ENCODE measurements around the gene INHBC.
"Not testable (repeated sequence)": the region's sequence is repeated elsewhere in the genome, so short reads cannot be mapped to it uniquely, and the experiment has no call there.

Gene INHBC, protein sequence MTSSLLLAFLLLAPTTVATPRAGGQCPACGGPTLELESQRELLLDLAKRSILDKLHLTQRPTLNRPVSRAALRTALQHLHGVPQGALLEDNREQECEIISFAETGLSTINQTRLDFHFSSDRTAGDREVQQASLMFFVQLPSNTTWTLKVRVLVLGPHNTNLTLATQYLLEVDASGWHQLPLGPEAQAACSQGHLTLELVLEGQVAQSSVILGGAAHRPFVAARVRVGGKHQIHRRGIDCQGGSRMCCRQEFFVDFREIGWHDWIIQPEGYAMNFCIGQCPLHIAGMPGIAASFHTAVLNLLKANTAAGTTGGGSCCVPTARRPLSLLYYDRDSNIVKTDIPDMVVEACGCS

DNA sequence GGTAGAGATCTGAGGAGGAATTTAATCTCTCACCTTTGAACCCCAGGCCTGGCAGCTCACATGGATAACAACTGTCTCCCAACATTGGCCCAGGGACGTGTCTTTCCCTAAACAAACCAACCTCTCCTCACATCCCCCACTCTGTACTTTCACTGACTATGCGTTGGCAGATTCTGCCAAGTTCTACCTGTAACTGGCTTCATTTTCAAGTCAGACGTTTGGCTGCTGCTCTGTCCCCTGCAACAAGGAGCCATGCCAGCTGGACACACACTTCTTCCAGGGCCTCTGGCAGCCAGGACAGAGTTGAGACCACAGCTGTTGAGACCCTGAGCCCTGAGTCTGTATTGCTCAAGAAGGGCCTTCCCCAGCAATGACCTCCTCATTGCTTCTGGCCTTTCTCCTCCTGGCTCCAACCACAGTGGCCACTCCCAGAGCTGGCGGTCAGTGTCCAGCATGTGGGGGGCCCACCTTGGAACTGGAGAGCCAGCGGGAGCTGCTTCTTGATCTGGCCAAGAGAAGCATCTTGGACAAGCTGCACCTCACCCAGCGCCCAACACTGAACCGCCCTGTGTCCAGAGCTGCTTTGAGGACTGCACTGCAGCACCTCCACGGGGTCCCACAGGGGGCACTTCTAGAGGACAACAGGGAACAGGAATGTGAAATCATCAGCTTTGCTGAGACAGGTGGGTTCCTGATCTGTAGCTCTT lies at the start of gene INHBC:
Gene INHBC (plus strand): TSS at position 268 of the 707 bp plus-strand sequence. CDS start 103 bp downstream, at position 371.
- DNase-seq, result no peak

DNA sequence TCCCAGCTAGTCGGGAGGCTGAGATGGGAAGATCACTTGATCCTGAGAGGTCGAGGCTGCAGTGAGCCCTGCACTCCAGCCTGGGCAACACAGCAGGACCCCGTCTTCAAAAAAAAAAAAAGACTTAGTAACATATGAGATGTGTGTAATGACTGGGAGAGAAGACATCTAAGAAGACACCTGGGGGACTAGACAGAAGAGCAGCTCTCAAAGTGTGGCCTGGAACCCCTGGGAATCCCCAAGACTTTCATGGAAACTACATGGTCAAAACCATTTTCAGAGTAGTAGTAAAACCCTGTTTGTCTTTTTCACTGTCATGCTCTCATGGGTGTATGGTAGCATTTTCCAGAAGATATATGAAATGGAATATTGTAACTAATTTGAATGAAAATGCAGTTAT lies 49.0 kb upstream of the INHBC start:
- DNase-seq, result no peak

DNA sequence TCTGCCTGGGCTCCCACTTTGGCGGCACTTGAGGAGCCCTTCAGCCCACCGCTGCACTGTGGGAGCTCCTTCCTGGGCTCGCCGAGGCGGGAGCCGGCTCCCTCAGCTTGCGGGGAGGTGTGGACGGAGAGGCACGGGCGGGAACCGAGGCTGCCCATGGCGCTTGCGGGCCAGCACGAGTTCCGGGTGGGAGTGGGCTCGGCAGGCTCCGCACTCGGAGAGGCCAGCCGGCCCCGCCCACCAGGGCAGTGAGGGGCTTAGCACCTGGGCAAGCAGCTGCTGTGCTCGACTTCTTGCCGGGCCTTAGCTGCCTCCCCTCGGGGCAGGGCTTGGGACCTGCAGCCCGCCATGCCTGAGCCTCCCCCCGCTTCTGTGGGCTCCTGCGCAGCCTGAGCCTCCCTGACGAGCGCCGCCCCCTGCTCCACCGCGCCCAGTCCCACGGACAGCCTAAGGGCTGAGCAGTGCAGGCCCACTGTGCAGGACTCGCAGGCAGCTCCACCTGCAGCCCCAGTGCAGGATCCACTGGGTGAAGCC lies 48.3 kb upstream of the INHBC start:
- no peak for DNase-seq

DNA sequence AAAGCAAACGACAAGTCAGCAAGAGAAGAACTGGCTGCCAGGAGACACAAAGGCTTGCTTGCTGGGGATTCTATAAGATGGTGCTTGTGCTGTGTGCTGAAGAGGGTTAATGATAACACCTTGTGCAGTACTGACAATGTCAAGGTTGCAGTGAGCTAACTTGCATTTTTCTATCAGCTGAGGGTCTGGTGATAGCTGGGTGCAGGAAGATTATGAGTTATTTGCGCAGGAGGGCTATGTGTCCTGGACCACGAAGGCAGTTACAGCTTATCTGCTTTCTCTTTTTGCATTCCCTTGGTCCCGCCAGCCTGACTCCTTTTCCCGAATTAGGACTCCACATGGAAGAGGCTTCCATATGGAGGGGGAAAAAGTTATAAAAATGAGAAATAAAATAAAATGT lies 46.2 kb upstream of the INHBC start:
- DNase-seq, result no peak

DNA sequence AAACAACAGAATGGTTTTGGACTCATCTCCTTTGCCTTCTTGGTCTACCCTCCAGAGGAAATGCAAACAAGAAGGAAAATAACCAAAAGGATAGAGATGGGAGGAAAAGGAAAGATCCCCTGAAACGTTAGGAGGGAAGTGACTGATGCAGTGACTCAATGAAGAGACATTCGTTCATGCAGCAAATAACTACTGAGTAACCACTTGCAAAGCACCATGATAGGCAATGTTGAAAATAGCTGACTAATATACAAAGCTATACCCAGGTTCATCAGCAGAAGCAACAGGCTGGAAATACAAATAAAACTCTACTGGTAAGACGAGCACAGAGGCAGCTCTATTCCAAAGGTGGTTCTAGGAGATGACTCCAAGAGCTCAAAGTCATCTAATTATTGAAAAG lies 45.6 kb upstream of the INHBC start:
- no peak for DNase-seq

DNA sequence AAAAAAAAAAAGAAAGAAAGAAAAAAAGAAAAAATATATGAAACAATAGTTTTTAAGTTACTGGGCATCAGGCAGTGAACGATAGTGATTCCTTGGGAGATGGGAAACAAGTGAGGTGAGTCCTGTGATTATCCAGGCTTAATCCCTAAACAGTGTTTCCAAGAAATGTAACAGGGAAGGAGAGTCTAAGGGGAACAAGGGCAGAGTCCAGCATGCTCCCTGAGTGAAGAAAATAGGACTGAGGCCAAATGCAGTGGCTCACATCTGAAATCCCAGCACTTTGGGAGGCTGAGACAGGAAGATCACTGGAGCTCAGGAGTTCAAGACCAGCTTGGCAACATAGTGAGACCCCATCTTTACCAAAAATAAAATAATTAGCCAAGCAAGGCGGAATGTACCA lies 44.4 kb upstream of the INHBC start:
- no peak for DNase-seq

DNA sequence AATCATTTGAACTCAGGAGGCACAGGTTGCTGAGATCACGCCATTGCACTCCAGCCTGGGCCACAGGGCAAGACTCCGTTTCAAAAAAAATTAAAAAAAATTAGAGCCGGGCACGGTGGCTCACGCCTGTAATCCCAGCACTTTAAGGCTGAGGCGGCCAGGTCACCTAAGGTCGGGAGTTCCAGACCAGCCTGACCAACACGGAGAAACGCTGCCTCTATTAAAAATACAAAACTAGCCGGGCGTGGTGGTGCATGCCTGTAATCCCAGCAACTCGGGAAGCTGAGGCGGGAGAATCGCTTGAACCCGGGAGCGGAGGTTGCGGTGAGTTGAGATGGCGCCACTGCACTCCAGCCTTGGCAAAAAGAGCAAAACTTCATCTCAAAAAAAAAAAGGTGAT lies 39.5 kb upstream of the INHBC start:
- no peak for DNase-seq

DNA sequence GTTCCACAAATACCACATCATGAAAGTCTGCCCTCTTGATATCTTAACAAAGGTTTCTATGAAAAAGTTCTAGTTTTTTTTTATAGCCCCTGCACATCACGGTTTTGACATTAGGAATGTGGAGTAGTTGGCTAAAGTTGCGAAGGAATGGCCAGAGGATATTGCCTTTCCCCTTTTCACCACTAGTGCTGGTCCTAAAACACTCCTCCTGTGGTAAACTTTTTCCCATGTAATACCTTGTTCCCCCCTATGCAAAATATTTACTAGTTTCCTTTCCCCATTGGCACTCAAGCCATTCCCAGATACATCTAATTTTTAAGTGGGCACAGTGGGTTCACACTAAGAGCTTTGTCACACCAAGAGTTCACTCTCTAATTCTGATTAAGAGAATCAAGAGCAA lies 37.1 kb upstream of the INHBC start:
- no peak for DNase-seq

DNA sequence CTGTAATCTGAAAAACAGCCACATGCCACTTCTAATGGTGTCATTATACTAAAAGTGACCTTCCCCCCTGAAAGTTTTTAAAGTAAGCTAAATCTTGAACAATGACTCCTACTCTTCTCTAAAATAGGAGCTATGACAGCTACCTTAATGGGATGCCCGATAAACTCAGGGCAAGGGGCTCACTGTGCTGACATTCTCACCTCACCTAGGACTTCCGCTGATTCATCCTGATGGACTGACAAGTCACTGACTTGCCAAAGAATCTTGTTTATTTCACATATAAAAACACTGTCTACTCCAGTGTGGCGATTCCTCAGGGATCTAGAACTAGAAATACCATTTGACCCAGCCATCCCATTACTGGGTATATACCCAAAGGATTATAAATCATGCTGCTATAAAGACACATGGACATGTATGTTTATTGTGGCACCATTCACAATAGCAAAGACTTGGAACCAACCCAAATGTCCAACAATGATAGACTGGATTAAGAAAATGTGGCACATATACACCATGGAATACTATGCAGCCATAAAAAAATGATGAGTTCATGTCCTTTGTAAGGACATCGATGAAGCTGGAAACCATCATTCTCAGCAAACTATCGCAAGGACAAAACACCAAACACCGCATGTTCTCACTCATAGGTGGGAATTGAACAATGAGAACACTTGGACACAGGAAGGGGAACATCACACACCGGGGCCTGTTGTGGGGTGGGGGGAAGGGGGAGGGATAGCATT lies 34.7 kb upstream of the INHBC start:
- not testable (repeated sequence) for DNase-seq

DNA sequence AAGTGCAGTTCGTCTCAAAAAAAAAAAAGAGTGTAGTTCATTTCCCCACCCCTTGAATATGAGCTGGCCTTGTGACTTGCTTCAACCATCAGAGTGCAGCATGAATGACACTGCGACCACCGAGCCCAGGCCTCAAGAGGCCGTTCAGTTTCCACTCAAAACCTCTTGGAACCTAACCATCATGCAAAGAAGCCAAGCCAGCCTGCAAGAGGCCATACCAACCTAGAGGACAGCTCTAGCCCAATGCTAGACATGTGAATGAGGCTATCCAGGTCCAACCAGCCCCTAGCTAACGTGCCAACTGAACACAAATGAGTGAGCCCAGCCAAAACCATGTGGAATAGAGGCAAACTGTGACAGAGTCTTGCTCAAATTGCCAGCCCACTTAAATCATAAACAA lies 33.4 kb upstream of the INHBC start:
- no peak for DNase-seq

DNA sequence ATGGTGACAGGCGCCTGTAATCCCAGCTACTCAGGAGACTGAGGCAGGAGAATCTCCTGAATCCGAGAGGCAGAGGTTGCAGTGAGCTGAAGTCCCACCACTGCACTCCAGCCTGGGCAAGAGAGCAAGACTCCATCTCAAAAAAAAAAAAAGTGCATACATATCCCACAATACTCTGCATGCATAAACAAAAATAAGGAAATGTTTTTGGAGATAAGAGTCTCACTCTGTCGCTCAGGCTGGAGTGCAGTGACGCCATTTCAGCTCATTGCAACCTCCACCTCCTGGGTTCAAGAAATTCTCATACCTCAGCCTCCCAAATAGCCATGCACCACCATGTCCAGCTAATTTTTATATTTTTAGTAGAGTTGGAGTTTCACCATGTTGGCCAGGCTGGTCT lies 32.4 kb upstream of the INHBC start:
- DNase-seq, result not testable (repeated sequence)

DNA sequence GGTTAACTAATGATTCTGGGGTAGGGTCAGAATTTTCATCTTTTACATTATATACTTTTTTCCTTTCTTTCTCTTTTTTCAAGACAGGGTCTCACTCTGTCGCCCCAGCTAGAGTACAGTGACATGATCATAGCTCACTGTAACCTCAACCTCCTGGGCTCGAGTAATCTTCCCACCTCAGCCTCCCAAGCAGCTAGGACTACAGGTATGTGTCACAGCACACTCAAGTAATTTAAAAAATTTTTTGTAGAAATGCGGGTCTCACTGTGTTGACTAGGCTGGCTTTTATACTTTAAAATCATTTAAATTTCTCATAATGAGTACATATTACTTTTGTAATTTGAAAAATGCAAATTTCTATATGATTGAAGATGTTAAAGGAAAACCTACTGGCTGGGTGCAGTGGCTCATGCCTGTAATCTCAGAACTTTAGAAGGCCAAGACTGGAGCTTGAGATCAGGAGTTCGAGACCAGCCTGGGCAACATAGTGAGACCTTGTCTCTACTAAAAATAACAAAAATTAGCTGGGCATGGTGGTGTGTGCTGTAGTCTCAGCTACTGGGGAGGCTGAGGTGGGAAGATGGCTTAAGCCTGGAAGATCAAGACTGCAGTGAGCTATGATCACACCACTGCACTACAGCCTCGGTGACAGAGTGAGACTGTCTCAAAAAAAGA lies 29.5 kb upstream of the INHBC start:
- no peak for DNase-seq

DNA sequence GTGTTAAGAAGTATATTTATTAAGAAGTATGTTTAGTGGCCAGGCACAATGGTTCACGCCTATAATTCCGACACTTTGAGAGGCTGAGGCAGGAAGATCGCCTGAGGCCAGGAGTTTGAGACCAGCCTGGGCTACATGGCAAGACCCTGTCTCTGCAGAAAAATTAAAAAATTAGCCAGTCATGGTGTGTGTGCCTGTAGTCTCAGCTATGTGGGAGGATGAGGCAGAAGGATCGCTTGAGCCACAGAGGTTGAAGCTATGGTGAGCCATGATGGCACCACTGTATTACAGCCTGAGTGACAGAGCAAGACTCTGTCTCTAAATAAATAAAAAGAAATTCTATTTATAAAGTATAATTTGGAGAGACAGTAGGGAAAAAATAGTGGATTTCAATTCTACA lies 24.1 kb upstream of the INHBC start:
- DNase-seq, result no peak

DNA sequence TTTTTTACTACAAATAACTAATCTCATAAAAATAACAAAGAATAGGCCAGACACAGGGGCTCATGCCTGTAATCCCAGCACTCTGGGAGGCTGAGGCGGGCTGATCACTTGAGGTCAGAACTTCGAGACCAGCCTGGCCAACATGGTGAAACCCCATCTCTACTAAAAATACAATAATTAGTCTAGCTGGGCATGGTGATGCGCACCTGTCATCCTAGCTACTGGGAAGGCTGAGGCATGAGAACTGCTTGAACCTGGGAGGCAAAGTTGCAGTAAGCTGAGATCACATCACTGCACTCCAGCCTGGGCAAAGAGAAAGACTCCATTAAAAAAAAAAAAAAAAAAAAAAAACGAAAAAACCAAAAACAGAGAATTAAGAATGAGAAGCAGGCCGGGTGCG lies 20.4 kb upstream of the INHBC start:
- DNase-seq, result not testable (repeated sequence)

DNA sequence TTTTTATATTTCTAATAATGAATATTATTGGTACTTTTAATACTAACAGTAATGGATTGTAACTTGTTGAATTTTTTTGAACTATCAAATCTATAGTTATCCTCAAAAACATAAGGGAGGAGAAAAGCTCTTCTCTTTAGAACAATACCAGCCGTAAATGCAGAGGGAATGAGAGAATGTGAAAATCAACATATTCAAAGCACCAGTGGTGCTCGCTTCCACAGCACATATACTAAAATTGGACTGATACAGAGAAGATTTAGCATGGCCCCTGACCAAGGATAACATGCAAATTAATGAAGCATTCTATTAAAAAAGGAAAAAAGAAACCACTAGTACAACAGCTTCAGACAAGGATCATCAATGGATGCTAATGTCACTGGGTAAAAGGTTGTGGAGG lies 19.5 kb upstream of the INHBC start:
- no peak for DNase-seq

DNA sequence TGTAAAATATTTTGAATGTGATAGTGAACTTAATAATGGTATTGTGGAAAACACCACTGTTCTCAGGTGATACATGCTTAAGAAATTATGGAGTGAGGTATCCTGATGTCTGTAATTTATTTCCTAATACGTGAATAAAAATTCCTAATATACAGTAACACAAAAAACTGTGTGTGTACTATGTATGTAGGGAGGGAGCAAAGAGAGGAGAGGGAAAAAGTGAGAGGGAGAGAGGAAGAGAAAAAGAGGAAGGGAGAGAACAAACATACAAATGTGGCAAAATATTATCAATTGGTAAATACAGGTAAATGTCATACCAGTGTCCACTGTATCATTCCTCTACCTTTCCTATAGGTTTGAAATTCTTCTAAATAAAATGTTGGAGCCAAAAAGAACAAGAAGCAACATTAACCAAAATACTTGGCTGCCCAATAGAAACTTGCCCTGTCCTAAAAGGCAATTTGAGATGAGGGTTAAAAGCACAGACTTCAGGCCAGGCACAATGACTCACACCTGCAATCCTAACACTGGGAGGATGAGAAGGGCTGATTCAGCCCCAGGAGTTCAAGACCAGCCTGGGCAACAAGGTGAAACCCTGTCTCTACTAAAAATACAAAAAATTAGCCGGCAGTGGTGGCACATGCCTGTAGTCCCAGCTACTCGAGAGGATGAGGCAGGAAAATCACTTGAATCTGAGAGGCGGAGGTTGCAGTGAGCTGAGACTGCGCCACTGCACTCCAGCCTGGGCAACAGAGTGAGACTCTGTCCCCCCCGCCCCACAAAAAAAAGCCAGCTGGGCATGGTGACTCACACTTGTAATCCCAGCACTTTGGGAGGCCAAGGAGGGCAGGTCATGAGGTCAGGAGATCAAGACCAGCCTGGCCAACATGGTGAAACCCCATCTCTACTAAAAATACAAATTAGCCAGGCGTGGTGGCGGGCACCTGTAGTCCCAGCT lies 18.3 kb upstream of the INHBC start:
- no peak for DNase-seq

DNA sequence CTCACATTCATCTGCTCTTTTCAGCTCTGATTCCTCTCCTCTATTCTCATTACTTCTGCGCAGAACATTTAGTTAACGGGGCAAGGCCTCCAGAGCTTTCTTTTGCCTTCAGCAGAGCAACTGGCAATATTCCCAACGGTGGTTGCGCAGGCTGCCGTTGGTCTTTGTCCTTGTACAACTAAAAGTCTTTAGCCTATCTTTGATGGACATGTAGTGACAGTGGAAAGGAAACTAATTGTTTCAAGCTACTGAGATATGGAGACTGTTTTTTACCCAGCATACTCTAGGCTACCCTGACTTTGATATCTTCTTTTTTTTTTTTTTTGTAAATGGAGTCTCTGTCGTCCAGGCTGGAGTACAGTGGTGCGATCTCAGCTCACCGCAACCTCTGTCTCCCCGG lies 16.3 kb upstream of the INHBC start:
- no peak for DNase-seq

DNA sequence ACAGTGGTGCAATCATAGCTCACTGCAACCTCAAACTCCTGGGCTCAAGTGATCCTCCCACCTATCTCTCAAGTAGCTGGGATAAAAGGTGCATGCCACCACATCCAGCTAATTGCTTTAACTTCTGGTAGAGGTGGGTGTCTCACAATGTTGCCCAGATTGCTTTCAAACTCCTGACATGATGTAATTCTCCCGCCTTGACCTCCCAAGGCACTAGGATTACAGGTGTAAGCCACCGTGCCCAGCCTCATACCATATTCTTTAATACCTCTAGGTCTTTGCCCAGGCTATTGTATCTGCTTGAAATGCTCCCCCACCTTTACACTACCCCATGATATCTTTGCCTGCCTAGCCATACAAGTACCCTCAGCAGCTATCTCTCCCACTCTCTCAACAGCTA lies 15.1 kb upstream of the INHBC start:
- no peak for DNase-seq

DNA sequence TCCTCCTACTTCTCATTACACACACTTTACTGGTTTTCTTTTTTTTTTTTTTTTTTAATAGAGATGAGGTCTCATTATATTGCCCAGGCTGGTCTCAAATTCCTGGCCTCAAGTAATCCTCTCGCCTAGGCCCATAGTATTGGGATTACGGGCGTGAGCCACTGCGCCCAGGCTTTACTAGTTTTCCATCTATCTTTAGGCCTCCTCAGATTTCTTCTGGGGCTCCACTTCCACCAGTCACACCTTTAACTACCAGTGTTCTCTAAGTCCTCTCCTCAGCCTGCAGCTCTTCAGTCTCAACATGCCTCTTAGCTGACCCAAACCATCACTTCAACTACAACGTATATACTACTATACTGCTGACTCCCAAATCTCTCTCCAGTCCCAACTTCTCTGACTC lies 14.1 kb upstream of the INHBC start:
- no peak for DNase-seq

DNA sequence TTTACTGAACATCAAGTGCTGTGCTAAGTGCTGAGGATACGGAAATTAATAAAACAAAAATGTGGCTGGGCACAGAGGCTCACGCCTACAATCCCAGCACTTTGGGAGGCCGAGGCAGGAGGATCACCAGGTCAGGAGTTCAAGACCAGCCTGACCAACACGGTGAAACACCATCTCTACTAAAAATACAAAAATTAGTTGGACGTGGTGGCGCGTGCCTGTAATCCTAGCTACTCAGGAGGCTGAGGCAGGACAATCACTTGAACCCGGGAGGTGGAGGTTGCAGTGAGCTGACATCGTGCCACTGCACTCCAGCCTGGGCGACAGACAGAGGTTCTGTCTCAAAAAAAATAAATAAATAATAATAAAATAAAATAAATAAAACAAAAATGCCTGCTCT lies 7.6 kb upstream of the INHBC start:
- not testable (repeated sequence) for DNase-seq

DNA sequence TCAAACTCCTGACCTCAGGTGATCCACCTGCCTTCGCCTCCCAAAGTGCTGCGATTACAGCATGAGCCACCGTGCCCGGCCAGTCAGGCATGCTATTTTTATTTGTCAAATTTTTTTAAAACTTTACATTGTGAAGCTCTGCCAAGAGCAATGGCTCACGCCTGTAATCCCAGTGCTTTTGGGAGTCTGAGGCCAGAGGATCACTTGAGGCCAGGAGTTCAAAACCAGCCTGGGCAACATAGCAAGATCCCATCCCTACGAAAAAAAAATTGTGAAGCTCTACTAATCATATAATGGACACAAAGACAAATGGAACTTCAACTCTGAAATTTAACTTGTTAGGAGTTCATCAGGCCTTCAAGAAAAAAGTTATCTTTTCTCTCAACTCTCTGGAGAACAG lies 5.6 kb upstream of the INHBC start:
- no peak for DNase-seq
